ENCODE data around the gene CHCHD6.

DNA sequence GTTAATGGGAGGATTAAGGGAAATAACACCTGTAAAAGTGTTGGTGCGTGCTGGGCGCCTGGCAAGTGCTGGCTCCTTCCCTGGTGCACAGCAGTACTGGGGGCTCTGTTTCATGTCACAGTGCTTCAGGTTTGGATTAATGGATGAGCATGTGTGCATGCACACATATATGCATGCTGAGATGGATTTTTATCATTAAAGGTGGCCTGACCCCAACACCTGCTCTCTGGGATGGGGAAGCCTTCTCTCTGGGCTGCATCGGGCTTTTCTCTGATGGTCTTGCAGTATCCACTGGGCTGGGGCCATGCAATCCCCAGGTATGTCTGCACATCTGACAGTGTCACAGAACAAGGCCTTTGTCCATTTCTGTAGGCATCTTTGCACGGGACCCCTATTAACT, 151.3 kb downstream of the CHCHD6 start:
- TF ChIP-seq POLR2A (IDR thresholded peaks at IDR 0.05; ENCODE audit: low read length) (no peak), GATA1 (IDR thresholded peaks at IDR 0.05; ENCODE audit: low read depth, low read length) (no peak)

Data from erythroblast (primary cell).